ENCODE measurements around the gene KPNB1.

The KPNB1 gene

DNA sequence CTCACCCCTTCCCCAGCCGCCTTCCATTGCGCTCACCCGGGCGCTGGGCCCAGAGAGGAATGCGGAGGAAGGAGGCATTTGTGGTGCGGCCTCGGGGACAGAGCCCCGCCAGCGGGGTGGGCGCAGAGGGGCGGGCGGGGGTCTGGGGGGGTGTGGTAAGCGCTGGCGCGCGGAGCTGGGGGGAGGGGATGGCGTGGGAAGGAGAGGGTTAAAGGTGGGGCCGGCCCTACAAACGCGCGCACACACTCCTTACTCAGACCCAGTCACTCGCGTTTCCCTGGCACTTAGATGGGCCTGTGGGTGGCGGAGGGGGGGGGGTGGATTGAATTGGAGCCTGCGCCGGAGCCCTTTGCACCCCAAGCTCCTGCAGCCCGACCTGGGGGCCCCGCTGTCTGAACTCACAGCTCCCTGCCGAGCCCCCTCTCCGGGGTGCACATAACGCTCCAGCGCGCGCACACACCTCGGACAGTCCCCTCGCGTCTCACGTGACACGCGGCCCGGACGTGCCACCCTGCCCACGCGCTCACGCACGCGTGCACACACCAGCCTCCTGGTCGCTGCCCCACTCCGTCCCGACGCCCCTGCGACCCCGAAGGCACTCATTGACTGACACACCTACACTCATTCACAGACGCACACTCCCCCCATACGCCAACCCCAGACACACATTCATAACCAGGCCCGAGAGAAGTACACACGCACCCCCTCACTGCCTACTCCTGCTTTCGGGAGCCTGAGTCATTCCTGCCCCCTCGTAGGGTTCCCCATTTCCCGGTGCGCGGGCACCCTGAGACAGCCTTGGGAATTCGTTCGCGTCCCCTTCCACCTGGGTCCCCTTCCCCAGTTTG is 45.1 kb downstream of the KPNB1 start:
- Histone ChIP-seq H3K4me3 (replicated peaks; ENCODE audit: insufficient read depth, low read length) (peak overlapping the region; percentile 71), H3K27me3 (ENCODE audit: insufficient read depth, poor library complexity, severe bottlenecking) (no peaks in the 10 kb centered on the region), H3K27ac (replicated peaks) (peak overlapping the region; percentile 90)
- TF ChIP-seq SPI1 (IDR thresholded peaks at IDR 0.05; ENCODE audit: borderline replicate concordance, low read depth) (no peak), GABPA (IDR thresholded peaks at IDR 0.05; ENCODE audit: low read depth) (no peak), POLR2AphosphoS5 (IDR thresholded peaks at IDR 0.05; ENCODE audit: low read depth) (peak; percentile 73; the same call in 1 of the 2 replicates)
- TF ChIP-seq, protein P1, sequence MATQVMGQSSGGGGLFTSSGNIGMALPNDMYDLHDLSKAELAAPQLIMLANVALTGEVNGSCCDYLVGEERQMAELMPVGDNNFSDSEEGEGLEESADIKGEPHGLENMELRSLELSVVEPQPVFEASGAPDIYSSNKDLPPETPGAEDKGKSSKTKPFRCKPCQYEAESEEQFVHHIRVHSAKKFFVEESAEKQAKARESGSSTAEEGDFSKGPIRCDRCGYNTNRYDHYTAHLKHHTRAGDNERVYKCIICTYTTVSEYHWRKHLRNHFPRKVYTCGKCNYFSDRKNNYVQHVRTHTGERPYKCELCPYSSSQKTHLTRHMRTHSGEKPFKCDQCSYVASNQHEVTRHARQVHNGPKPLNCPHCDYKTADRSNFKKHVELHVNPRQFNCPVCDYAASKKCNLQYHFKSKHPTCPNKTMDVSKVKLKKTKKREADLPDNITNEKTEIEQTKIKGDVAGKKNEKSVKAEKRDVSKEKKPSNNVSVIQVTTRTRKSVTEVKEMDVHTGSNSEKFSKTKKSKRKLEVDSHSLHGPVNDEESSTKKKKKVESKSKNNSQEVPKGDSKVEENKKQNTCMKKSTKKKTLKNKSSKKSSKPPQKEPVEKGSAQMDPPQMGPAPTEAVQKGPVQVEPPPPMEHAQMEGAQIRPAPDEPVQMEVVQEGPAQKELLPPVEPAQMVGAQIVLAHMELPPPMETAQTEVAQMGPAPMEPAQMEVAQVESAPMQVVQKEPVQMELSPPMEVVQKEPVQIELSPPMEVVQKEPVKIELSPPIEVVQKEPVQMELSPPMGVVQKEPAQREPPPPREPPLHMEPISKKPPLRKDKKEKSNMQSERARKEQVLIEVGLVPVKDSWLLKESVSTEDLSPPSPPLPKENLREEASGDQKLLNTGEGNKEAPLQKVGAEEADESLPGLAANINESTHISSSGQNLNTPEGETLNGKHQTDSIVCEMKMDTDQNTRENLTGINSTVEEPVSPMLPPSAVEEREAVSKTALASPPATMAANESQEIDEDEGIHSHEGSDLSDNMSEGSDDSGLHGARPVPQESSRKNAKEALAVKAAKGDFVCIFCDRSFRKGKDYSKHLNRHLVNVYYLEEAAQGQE (IDR thresholded peaks at IDR 0.05; ENCODE audit: insufficient replicate concordance, low read depth) = no peak
- TF ChIP-seq, protein P2, sequence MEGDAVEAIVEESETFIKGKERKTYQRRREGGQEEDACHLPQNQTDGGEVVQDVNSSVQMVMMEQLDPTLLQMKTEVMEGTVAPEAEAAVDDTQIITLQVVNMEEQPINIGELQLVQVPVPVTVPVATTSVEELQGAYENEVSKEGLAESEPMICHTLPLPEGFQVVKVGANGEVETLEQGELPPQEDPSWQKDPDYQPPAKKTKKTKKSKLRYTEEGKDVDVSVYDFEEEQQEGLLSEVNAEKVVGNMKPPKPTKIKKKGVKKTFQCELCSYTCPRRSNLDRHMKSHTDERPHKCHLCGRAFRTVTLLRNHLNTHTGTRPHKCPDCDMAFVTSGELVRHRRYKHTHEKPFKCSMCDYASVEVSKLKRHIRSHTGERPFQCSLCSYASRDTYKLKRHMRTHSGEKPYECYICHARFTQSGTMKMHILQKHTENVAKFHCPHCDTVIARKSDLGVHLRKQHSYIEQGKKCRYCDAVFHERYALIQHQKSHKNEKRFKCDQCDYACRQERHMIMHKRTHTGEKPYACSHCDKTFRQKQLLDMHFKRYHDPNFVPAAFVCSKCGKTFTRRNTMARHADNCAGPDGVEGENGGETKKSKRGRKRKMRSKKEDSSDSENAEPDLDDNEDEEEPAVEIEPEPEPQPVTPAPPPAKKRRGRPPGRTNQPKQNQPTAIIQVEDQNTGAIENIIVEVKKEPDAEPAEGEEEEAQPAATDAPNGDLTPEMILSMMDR (IDR thresholded peaks at IDR 0.05; ENCODE audit: insufficient read depth, low read length) = no peak
- peak; percentile 66 to 74 for DNase-seq (ENCODE audit: low read depth in 1 of 2, low spot score in 1 of 2)

DNA sequence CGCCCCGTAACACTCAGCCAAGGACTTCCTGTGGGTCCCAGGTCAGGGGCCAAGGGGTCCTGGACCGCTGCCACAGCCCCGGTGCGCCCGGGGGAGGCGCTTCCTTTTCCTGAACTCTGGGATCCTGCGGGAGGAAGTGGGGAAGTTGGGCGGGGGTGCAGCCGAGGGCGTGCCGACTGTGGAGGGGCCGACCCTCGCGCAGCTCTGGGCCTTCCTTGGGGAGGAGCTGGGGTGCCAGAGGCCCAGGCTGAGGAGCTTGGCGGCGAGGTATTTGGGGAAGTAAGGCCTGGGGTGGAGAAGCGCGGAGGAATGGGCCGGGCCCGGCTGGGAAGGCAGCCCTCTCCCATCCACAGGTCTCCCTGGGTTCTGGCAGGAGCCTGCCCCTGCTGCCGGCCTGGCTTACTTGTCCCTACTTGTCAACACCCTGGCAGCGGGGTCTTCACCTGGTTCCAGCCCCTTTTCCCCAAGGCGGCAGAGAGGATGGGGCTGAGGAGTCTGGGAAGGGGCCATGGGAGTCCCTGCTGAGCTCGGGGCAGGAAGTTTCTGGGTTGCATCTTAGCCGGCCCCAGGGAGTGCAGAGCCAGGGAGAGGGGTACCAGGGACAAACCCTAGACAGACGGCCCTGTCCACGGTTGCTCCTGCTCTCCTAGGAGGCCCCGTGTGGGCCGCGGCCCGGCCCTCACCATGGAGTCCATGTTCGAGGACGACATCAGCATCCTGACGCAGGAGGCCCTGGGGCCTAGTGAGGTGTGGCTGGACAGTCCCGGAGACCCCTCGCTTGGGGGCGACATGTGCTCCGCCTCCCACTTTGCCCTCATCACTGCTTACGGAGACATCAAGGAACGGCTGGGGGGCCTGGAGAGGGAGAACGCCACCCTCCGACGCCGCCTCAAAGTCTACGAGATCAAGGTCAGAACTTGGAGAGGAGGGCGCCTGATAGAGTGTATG is 46.0 kb downstream of the KPNB1 start:
- H3K4me3 ChIP-seq (replicated peaks; ENCODE audit: insufficient read depth, low read length) = peak overlapping the region; percentile 71
- TF ChIP-seq SPI1 (IDR thresholded peaks at IDR 0.05; ENCODE audit: borderline replicate concordance, low read depth) (peak; percentile 51; the same call in 1 of the 2 replicates), POLR2AphosphoS5 (IDR thresholded peaks at IDR 0.05; ENCODE audit: low read depth) (peak; percentile 64; the same call in 1 of the 2 replicates), GABPA (IDR thresholded peaks at IDR 0.05; ENCODE audit: low read depth) (no peak)
- TF ChIP-seq, protein P2 (IDR thresholded peaks at IDR 0.05; ENCODE audit: insufficient read depth, low read length) = no peak
- TF ChIP-seq, protein P1 (IDR thresholded peaks at IDR 0.05; ENCODE audit: insufficient replicate concordance, low read depth) = no peak
- DNase-seq (ENCODE audit: low read depth in 1 of 2, low spot score in 1 of 2) = peak; percentile 86 to 89
- no peaks in the 10 kb centered on the region for H3K27me3 ChIP-seq (ENCODE audit: insufficient read depth, poor library complexity, severe bottlenecking)
- H3K27ac ChIP-seq (replicated peaks) = peak overlapping the region; percentile 90

GRCh38 chr17:47696717-47697642 is 47.3 kb downstream of the KPNB1 start:
- H3K4me3 ChIP-seq (replicated peaks; ENCODE audit: insufficient read depth, low read length) = no peak overlapping the region
- H3K27me3 ChIP-seq (ENCODE audit: insufficient read depth, poor library complexity, severe bottlenecking) = no peaks in the 10 kb centered on the region
- DNase-seq (ENCODE audit: low read depth in 1 of 2, low spot score in 1 of 2) = no peak
- no peak overlapping the region for H3K27ac ChIP-seq (replicated peaks)
- TF ChIP-seq, protein P2 (IDR thresholded peaks at IDR 0.05; ENCODE audit: insufficient read depth, low read length) = no peak
